Peyer's patch (tissue), 4 donors: ENCODE data around the gene LIFR.

ENCODE experiments used
- POLR2A ChIP-seq, 2 donors: fragments of 450-650 bp; IDR thresholded peaks; one replicate each; pipeline ENCODE4 v1.5.1; 2017; ENCODE audit warnings: antibody characterized with exemption in 2 of 2, mild to moderate bottlenecking in 2 of 2, moderate library complexity in 2 of 2
- TF ChIP-seq, protein P1 (sequence below), 6 experiments: fragments of 450-650 bp in 4 of 6; fragments of 200-600 bp in 2 of 6; sonication (generic) in 1 of 6; IDR thresholded peaks; one replicate each; pipeline ENCODE4 v1.5.1; 2017 to 2019; ENCODE audit warnings: antibody characterized with exemption in 6 of 6, mild to moderate bottlenecking in 3 of 6, moderate library complexity in 1 of 6

DNA sequence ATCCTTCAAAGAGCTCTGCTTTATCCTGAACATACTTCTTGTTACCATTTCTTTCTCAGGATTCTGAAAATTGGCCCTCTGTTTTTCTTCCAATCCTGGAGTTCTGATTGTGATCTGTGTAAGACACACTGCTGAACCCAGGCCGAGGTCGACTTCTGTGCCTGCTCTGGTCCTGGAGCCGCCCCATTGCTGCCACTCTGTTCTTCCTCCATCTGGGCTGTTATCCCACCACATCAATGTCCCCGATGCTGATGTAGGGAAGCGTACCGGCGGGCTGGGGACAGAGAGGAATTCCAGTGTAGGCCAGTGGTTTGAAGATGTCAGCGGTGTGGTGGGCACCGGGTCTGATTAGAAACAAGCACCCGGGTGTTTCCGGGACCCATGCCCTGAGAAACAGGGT lies 102.5 kb downstream of the LIFR start:
- no peak for TF ChIP-seq POLR2A (IDR thresholded peaks at IDR 0.05)
- TF ChIP-seq, protein P1, sequence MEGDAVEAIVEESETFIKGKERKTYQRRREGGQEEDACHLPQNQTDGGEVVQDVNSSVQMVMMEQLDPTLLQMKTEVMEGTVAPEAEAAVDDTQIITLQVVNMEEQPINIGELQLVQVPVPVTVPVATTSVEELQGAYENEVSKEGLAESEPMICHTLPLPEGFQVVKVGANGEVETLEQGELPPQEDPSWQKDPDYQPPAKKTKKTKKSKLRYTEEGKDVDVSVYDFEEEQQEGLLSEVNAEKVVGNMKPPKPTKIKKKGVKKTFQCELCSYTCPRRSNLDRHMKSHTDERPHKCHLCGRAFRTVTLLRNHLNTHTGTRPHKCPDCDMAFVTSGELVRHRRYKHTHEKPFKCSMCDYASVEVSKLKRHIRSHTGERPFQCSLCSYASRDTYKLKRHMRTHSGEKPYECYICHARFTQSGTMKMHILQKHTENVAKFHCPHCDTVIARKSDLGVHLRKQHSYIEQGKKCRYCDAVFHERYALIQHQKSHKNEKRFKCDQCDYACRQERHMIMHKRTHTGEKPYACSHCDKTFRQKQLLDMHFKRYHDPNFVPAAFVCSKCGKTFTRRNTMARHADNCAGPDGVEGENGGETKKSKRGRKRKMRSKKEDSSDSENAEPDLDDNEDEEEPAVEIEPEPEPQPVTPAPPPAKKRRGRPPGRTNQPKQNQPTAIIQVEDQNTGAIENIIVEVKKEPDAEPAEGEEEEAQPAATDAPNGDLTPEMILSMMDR (IDR thresholded peaks at IDR 0.05), result no peak
